IPS-15b (cell line): ENCODE measurements around the gene LHFPL2.

Source experiments
- H3K27me3 ChIP-seq: one replicate; pipeline ENCODE4 v1.6.1; 2013; ENCODE audit warnings: low read length; ENCODE audit not compliant: control insufficient read depth, insufficient read depth
- H3K36me3 ChIP-seq: one replicate; pipeline ENCODE4 v1.6.1; 2013; ENCODE audit warnings: low read length; ENCODE audit not compliant: control insufficient read depth, insufficient read depth
- H3K4me1 ChIP-seq: one replicate; pipeline ENCODE4 v1.6.1; 2013; ENCODE audit warnings: mild to moderate bottlenecking, low read length; ENCODE audit not compliant: control insufficient read depth, insufficient read depth
- H3K4me3 ChIP-seq: one replicate; pipeline ENCODE4 v1.5.1; 2013; ENCODE audit warnings: low read depth, low read length
- H3K9ac ChIP-seq: one replicate; pipeline ENCODE4 v1.6.1; 2013; ENCODE audit warnings: low read depth, mild to moderate bottlenecking, low read length
- H3K9me3 ChIP-seq: one replicate; pipeline ENCODE4 v1.6.1; 2013; ENCODE audit warnings: mild to moderate bottlenecking, low read length; ENCODE audit not compliant: control insufficient read depth, insufficient read depth

The LHFPL2 gene

DNA sequence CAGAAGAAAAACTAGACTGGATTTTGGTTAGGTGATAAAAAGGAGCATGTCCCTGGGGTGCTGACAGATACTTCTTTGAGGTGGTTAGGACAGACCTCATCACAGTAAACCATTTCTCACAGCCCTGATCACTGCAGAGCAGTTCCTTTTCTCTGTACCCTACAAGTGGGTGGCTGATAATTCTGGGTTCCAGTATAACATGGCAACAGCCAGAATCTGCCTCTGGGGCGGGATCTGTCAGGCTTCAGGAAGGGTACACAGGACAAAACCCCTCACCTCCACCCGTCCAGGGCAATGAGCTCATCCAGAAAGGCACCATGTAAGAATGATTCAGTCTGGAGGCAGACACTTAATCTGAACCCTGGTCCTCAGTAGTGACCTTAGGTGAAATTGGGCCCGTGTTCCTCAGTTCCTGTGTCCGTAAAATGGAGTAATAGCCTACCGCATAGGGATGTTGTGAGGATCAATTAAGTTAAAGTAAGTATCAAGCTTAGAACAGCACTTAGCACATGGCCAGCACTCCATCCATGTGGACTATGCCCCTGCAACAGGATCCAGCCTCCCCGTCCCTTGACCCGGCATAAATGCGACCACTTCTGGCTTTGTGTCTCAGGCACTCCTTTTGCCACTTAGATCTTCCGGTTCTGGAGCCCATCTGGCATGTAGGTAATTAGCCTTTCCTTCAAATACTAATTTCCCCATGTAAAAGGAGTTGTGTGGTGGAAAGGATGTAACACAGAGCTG, 129.2 kb downstream of the LHFPL2 start:
- no peak overlapping the region for H3K9ac ChIP-seq
- H3K27me3 ChIP-seq, result no peaks in the 10 kb centered on the region
- no peaks in the 10 kb centered on the region for H3K4me1 ChIP-seq
- no peaks in the 10 kb centered on the region for H3K36me3 ChIP-seq
- no peaks in the 10 kb centered on the region for H3K9me3 ChIP-seq
- H3K4me3 ChIP-seq, result no peak overlapping the region

- Histone ChIP-seq H3K36me3 (no peaks in the 10 kb centered on the region), H3K27me3 (no peaks in the 10 kb centered on the region), H3K9ac (no peak overlapping the region), H3K4me1 (no peaks in the 10 kb centered on the region), H3K4me3 (no peak overlapping the region), H3K9me3 (no peaks in the 10 kb centered on the region)
These were observed 130.0 kb downstream of the LHFPL2 start for GRCh38 chr5:78518365-78519197.

DNA sequence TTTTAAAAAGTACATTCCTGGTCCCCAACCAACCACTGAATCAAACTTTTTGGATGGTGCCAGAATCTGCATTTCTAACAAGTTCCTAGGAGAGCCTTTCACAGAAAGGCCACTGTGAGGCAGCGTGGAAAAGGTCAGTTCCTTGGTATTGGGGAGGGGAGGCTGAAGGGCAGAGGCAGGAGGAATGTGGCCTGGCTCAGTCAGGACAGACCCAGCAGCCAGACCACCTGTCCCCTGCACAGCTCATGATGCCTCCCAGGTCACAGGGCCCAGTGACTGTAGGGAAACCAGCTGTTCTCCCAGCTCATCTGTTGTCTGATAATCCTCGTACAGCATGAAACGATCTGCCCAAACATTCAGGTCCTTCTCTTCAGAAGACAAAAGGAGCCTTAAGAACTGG, 132.9 kb downstream of the LHFPL2 start:
- Histone ChIP-seq H3K36me3 (no peaks in the 10 kb centered on the region), H3K9ac (no peak overlapping the region), H3K4me3 (no peak overlapping the region), H3K9me3 (no peaks in the 10 kb centered on the region), H3K4me1 (no peaks in the 10 kb centered on the region), H3K27me3 (no peaks in the 10 kb centered on the region)

GRCh38 chr5:78514427-78515330, 133.9 kb downstream of the LHFPL2 start:
- Histone ChIP-seq H3K9ac (no peak overlapping the region), H3K4me3 (no peak overlapping the region), H3K36me3 (no peaks in the 10 kb centered on the region), H3K27me3 (peaks cover under 1% of the 10 kb centered on the region), H3K4me1 (no peaks in the 10 kb centered on the region), H3K9me3 (no peaks in the 10 kb centered on the region)

GRCh38 chr5:78513441-78513840, 135.1 kb downstream of the LHFPL2 start:
- H3K4me1 ChIP-seq, result peaks cover 6% of the 10 kb centered on the region

DNA sequence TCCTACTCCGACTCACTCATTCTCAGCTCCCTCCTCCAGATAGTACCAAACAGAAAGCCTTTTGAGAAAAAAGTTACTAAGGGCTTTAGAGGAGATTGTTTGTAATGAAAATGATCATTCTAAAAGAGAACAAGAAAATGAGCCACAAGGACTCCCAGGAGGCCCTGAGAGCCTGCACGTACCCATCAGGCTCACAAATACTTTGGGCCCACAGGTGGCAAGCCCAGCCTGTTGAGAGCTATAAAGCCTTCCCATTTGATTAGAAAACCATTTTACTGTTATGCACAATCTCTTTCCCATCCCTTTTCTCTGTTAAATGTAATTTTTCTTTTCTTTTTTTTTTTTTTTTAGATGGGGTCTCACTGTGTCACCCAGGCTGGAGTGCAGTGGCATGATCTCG, 136.1 kb downstream of the LHFPL2 start:
- H3K4me1 ChIP-seq, result peaks cover 6% of the 10 kb centered on the region
- H3K36me3 ChIP-seq, result no peaks in the 10 kb centered on the region
- peaks cover 2% of the 10 kb centered on the region for H3K27me3 ChIP-seq
- H3K9me3 ChIP-seq, result no peaks in the 10 kb centered on the region
- H3K4me3 ChIP-seq, result no peak overlapping the region
- H3K9ac ChIP-seq, result no peak overlapping the region

More at GRCh38 chr5:78513441-78513840, 135.1 kb downstream of the LHFPL2 start:
- H3K9ac ChIP-seq, result no peak overlapping the region
- H3K4me3 ChIP-seq, result no peak overlapping the region
- no peaks in the 10 kb centered on the region for H3K36me3 ChIP-seq
- H3K27me3 ChIP-seq, result peaks cover 2% of the 10 kb centered on the region
- no peaks in the 10 kb centered on the region for H3K9me3 ChIP-seq

DNA sequence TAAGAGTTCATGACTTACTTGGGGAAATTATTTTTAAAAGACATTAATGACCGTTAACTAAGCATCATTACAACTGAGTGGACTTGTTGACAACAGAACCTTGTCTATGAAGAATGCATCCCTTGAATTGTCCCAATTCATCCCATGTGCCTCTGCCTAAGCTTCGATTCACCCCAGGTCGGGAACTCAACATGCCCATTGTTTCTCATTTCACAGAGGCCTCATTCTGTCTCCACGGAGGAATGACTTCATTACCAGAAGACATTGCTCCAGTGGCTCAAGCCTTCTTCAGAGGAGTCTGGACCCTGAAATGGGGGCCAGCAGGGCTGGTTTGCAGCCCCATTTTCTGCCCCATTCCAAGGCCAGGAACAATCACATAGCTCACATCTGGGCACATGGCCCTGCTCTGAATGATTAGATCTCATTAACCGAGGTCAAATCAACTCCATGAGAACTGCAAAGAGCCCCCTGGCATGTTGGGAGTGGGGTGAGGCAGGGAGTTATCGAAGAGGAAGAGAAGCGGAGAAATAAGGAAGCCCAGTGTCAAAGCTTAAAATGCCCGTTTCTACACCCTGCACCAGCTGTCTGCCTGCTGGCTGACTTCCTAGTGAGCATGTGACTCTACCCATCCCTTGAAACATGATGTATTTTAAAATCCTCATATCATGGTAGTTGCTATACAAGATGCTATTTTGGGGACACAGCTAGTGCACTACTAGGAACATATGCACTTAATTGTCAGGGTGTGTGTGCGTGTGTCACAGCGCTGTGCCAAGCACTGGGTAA, 137.3 kb downstream of the LHFPL2 start:
- Histone ChIP-seq H3K4me1 (peaks cover 6% of the 10 kb centered on the region), H3K4me3 (no peak overlapping the region), H3K9me3 (no peaks in the 10 kb centered on the region), H3K9ac (no peak overlapping the region), H3K27me3 (peaks cover 2% of the 10 kb centered on the region), H3K36me3 (no peaks in the 10 kb centered on the region)

DNA sequence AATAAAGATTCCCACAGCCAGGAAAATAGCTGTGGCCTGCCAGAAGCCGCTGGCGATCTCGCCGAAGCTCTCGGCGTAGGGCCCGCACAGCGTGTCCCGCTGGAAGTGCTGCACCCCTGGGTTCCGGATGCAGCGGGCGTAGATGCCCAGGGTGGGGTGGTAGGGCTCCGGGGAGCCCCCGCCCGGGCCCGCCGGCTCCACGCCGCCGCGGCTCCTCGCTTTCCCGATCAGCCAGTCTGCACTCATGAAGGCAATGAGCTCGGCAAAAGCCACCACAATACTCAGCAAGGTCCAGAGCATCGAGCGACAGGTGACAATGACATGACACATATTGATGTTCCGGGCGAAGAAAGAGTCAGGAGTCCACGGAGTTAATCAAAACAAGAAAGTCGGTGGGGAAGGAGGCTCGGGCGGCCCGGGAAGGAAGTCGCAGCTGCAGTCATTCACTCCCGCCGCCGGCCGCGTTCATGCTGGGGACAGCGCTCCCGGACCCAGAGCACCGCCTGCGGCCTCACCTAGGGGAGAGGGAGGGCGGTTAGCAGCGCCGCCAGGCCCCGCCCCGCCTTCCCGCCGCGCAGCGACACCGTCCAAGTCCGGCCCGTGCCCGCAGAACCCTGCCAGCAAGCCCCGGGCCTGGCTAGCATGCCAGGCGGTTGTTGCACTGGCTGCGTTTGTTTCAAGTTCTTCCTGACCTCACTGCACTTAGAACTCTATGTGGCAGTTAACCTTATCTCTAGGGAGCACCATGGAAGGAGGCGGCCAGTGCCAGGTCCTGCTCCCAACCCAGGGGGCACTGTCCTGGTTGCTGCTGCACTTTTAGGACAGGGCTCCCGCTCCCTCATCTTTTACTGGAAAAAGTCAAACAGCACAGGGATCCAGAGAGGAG, 138.4 kb downstream of the LHFPL2 start:
- H3K4me3 ChIP-seq, result peak overlapping the region; percentile 52
- no peaks in the 10 kb centered on the region for H3K36me3 ChIP-seq
- H3K9ac ChIP-seq, result no peak overlapping the region
- H3K9me3 ChIP-seq, result no peaks in the 10 kb centered on the region
- peaks cover 10% of the 10 kb centered on the region for H3K4me1 ChIP-seq
- H3K27me3 ChIP-seq, result peaks cover 2% of the 10 kb centered on the region

- H3K36me3 ChIP-seq, result no peaks in the 10 kb centered on the region
- H3K27me3 ChIP-seq, result peaks cover 2% of the 10 kb centered on the region
- H3K9ac ChIP-seq, result no peak overlapping the region
- H3K4me3 ChIP-seq, result peak overlapping the region; percentile 6
- H3K4me1 ChIP-seq, result peaks cover 11% of the 10 kb centered on the region
- H3K9me3 ChIP-seq, result no peaks in the 10 kb centered on the region
These were observed 139.3 kb downstream of the LHFPL2 start for GRCh38 chr5:78509145-78509865.

- Histone ChIP-seq H3K9ac (no peak overlapping the region), H3K4me1 (peaks cover 11% of the 10 kb centered on the region), H3K36me3 (no peaks in the 10 kb centered on the region), H3K4me3 (no peak overlapping the region), H3K27me3 (peaks cover 2% of the 10 kb centered on the region), H3K9me3 (no peaks in the 10 kb centered on the region)
These were observed 140.3 kb downstream of the LHFPL2 start for GRCh38 chr5:78508186-78508765.
